COR-L47 (cell line): ENCODE results near the gene SPOP.
"Not testable (repeated sequence)": the region's sequence is repeated elsewhere in the genome, so short reads cannot be mapped to it uniquely, and the experiment has no call there.

ENCODE experiments used
- DNase-seq: peaks from one replicate; lab custom pipeline; 2025; lab: John Stamatoyannopoulos, UW

The SPOP gene

GRCh38 chr17:49677933-49678847 lies at the start of gene SPOP:
TSS of gene SPOP (minus strand) at chr17:49678097. CDS start at chr17:49622810, 55,287 bp downstream.
- peak; percentile 98 for DNase-seq

- no peak for DNase-seq
Measured at GRCh38 chr17:49727380-49727779, 49.5 kb upstream of the SPOP start.

- DNase-seq, result no peak
Measured at GRCh38 chr17:49725452-49726130, 47.7 kb upstream of the SPOP start.

GRCh38 chr17:49724552-49724951 lies 46.7 kb upstream of the SPOP start:
- DNase-seq, result not testable (repeated sequence)

GRCh38 chr17:49723423-49723822 lies 45.5 kb upstream of the SPOP start:
- DNase-seq, result no peak

- no peak for DNase-seq
Measured at GRCh38 chr17:49722066-49722465, 44.2 kb upstream of the SPOP start.

GRCh38 chr17:49717371-49717861 lies 39.5 kb upstream of the SPOP start:
- no peak for DNase-seq

- DNase-seq, result no peak
Measured at GRCh38 chr17:49716668-49717364, 38.9 kb upstream of the SPOP start.

- peak; percentile 67 for DNase-seq
Measured at GRCh38 chr17:49715717-49716279, 37.9 kb upstream of the SPOP start.

GRCh38 chr17:49715216-49715615 lies 37.3 kb upstream of the SPOP start:
- peak; percentile 16 for DNase-seq

- DNase-seq, result no peak
Measured at GRCh38 chr17:49708515-49709183, 30.8 kb upstream of the SPOP start.

- DNase-seq, result peak; percentile 98
Measured at GRCh38 chr17:49707608-49708514, 30.0 kb upstream of the SPOP start, which contains the start of gene SLC35B1. TSS of gene SLC35B1 (minus strand) at chr17:49707964. CDS start at chr17:49707833, 131 bp downstream.

- DNase-seq, result no peak
Measured at GRCh38 chr17:49707246-49707607, 29.3 kb upstream of the SPOP start.

GRCh38 chr17:49705254-49705653 lies 27.4 kb upstream of the SPOP start:
- no peak for DNase-seq

- no peak for DNase-seq
Measured at GRCh38 chr17:49703557-49704277, 25.8 kb upstream of the SPOP start.

- DNase-seq, result no peak
Measured at GRCh38 chr17:49700960-49701359, 23.1 kb upstream of the SPOP start.

GRCh38 chr17:49699966-49700575 lies 22.2 kb upstream of the SPOP start:
- no peak for DNase-seq

- DNase-seq, result no peak
Measured at GRCh38 chr17:49698005-49698404, 20.1 kb upstream of the SPOP start.

- no peak for DNase-seq
Measured at GRCh38 chr17:49696233-49696761, 18.4 kb upstream of the SPOP start.
